Fibroblast of upper back skin (primary cell): ENCODE results near the gene PDLIM5.
"Not testable (repeated sequence)": the region's sequence is repeated elsewhere in the genome, so short reads cannot be mapped to it uniquely, and the experiment has no call there.

Experiments used
- DNase-seq: peaks from one replicate; pipeline ENCODE4 v3.0.0-alpha.2; 2013

PDLIM5 gene

DNA sequence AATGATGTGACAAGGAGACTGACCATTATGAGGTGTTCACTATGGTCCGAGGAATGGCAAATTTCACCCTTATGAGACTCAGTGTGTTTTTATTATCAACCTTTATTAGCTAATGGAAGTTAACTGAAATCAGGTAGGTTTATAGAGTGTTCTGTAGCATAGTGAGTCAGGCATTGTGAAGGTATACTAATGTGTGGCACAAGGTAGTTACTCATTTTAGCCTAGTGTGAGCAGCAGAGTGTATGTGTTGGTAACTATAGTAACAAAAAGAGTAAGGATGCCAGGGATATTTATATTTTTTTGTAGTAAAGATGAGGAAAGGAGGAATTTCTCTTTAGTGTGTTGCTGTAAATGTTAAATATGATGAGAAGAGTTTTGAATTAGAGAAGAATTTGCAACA is 12.0 kb downstream of the PDLIM5 start:
- DNase-seq: no peak

- DNase-seq: no peak
Measured at GRCh38 chr4:94466371-94466770, 14.6 kb downstream of the PDLIM5 start.

DNA sequence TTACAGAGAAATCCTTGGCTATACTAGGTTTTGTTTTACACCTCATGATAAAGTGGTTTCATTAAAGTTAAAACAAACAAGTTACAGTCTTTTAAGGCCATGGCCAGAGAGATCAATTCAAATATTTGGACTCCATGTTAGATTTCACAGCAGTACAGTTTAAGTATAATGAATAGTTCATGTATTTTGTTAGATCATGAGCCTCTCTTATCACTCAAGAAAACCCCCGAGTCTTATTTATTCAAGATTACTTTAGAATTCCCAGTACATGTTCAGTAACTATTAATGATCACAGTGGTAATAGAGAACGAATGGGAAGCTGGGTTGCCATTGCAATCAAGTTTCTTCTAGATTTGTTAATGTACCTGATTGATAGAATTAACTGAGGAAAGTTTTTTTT is 15.2 kb downstream of the PDLIM5 start:
- no peak for DNase-seq

- no peak for DNase-seq
Measured at GRCh38 chr4:94468093-94468769, 16.5 kb downstream of the PDLIM5 start.

GRCh38 chr4:94469221-94469784 is 17.6 kb downstream of the PDLIM5 start:
- no peak for DNase-seq

GRCh38 chr4:94470132-94470531 is 18.4 kb downstream of the PDLIM5 start:
- no peak for DNase-seq

GRCh38 chr4:94470782-94471181 is 19.0 kb downstream of the PDLIM5 start:
- not testable (repeated sequence) for DNase-seq

DNA sequence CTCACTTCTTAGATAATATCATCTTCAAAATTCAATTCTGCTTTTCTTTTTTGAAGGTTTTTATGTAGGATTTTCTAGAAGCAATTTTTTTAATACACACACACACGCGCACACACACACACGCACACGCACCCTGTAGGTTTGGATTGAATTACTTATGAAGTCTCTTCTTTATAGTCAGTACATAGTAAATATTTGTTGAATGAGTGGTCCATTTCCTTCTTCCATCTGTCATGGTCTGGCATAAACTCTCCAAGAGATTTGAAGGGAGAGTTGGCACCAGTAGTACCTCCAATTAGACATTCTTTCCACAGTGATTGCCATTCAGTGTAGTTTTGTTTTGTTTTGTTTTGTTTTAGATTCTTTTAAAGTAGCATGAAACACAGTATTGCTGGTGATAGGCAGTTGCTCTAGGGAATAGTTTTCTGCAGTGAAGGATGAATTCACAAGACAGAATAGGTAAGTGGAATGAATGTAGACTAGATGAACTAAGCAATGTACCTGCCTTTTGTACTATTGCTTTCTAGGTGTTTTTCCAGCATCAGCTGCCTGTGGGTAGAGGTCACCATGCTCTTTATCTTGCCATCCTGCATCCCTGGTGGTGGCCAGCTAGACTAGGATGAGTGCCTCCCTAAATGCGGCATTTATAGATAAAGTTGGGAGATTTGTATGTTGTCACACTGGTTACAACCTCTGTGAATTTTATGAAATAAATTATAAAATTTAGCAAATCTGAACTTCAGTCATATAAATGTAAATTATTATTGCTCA is 20.5 kb downstream of the PDLIM5 start:
- DNase-seq: peak; percentile 75

- DNase-seq: no peak
Measured at GRCh38 chr4:94475050-94475449, 23.3 kb downstream of the PDLIM5 start.

GRCh38 chr4:94475794-94476193 is 24.1 kb downstream of the PDLIM5 start:
- DNase-seq: no peak

DNA sequence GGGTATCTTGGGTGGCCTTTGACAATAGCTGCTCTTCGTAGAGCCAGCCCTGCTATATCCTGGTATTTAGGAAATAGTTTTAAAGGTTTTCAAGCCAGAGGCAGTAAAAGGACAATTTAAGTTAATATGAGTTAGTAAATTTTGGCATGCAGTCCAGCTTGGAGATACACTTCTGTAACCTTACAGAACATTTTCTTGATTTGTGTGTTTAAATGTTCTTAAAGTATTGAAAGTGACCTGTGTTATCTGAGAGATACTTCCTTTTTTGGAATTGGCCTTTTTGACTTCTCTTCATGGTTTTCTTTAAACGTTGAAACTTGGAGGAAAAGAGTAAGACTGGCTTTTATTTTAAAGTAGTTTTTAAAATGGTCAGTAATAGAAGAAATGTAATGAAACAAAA is 25.5 kb downstream of the PDLIM5 start:
- DNase-seq: no peak

GRCh38 chr4:94478805-94479204 is 27.1 kb downstream of the PDLIM5 start:
- DNase-seq: not testable (repeated sequence)

DNA sequence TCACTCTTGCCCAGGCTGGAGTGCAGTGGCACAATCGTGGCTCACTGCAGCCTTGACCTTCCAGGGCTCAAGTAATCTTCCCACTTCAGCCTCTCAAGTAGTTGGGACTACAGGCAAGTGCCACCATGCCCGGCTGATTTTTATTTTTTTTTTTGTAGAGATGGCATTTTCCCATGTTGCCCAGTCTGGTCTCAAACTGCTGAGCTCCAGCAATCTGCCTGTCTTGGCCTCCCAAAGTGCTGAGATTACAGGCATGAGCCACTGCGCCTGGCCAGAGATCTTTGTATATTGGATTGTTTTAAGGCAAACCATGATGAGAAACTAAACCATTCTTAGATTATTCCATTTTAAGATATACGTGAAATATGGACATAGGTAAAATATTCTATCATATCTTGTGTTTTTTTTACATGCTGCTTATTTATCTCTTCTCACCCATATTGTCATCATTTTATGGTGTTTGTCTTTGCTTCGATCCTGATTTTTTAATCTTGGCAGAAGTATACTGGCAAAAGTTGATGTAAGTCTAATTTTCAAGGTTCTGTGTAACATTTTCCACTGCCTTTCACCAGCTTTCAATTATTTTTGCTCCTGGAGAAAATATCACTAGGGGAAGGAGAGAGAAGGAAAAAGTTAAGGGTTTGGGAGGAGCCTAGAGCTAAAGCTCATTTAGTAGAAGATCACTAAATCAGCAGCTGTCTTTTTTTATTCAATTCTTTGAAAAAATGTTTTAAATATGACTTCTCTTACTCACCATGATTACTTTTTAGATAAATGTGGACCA is 27.8 kb downstream of the PDLIM5 start:
- no peak for DNase-seq

DNA sequence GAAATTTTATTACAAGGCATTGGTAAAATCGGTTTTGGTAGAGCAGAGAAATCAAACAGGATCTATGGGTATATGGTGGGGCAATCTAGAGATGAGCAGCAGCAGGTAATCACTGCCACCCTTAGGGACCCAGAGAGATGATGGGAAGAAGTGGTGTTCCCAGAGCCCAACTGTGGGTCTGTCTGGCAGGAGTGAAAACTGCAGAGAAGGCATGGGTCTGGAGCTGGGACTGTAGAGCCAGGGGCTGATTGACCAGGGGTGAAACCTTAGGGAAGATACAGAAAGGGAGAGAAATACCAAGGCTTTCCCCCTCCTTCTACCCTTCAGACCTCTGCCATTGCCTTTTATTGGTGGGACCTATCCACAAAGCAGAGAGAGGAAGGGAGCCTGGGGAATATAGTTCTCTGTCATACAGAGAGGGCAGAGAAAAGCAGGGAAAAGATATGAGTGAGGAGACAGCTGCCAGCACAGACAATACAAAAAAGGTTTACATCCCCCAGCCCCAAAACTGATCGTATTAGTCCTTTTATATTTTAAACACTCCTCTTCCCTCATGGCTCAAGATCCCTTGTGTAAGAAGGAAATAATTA is 28.7 kb downstream of the PDLIM5 start:
- DNase-seq: no peak

- DNase-seq: no peak
Measured at GRCh38 chr4:94483895-94484294, 32.2 kb downstream of the PDLIM5 start.

DNA sequence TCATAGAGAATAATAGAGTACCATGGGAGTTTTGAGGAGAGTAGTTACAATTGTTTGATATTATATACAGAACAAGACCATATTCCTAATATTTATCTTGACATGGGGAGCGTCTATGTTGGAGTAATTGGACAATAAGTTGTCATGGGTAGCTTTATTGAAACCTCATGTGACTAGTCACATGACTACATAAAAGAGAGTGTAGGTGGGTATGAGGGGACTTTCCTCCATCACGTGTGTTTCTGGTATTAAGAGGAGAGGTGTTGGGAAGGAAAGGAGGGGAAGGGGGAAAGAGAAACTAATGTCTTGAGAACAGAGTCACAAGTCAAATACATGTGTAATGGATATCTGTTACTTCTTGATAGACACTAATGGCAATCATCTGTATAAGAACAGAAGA is 33.1 kb downstream of the PDLIM5 start:
- DNase-seq: no peak

- DNase-seq: peak; percentile 39
Measured at GRCh38 chr4:94486372-94486801, 34.6 kb downstream of the PDLIM5 start.

GRCh38 chr4:94488670-94489069 is 36.9 kb downstream of the PDLIM5 start:
- peak; percentile 47 for DNase-seq

- DNase-seq: peak; percentile 44
Measured at GRCh38 chr4:94489098-94489497, 37.4 kb downstream of the PDLIM5 start.

- no peak for DNase-seq
Measured at GRCh38 chr4:94490437-94490836, 38.7 kb downstream of the PDLIM5 start.

- peak; percentile 70 for DNase-seq
Measured at GRCh38 chr4:94491322-94491721, 39.6 kb downstream of the PDLIM5 start.

- DNase-seq: no peak
Measured at GRCh38 chr4:94495408-94495807, 43.7 kb downstream of the PDLIM5 start.

DNA sequence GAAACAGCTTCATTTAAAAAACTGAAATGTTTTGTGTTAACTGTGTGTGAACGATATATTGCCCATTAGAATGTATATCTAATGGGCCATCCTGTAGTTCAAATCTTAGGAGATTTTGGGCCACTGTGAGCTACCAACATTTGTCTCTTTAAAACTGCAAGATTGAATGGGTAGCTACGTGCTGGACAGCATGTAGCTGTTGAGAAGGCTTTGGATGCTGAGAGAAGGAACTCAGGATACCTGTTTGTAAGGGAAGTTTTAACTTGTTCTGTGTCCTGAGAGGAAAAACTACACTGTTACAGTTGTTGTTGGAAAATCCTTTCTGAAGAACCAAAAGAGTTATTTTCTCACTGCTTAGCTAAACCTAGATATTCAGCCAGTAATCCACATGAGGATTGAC is 45.9 kb downstream of the PDLIM5 start:
- peak; percentile 35 for DNase-seq
